GM10847 (cell line): ENCODE results near the gene GUCY2C.

Source experiments
- POLR2A ChIP-seq: IDR thresholded peaks from 2 replicates; pipeline ENCODE4 v1.6.1; 2011; ENCODE audit not compliant: insufficient read length; ENCODE audit errors: extremely low read depth

Gene GUCY2C

DNA sequence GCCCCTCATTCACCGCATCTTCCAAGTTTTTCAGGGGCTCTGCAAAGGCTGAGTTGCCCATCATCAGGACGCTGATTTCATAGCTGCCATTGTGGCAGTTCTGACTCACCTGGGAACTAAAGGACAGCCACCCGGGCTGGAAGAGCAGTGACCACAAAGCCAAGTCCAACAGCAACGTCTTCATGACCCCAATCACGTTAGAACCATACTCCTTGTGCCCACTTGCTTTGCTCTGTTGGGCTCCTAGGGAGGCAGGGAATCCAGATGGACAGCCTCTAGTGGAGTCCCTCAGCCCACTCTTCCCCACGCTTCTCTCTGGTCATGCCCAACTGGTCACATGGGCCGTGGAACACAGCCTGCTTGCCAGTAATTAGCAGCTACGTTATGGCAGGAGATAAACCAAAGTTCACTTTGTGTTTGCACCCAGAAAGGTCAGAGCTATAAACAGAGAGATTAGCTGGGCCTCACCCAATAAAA is at the start of gene GUCY2C:
GUCY2C (minus strand) TSS at position 335 of the 477 bp plus-strand sequence; CDS start at position 184, 151 bp downstream.
- TF ChIP-seq POLR2A, result no peak

- TF ChIP-seq POLR2A, result no peak
These were observed 46.7 kb upstream of the GUCY2C start for GRCh38 chr12:14743061-14743460.

DNA sequence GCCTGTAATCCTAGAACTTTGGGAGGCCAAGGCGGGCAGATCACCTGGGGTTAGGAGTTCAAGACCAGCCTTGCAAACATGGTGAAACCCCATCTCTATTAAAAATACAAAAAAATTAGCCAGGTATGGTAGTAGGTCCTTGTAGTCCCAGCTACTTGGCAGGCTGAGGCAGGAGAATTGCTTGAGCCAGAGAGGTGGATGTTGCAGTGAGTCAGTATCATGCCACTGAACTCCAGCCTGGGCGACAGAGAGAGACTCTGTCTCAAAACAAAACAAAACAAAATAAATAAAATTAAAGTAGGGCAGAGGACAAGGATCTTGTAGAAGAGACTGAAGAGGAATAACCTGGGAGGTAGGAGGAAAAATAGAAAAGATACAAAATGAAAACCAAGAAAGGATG is 45.5 kb upstream of the GUCY2C start:
- TF ChIP-seq POLR2A, result no peak

- no peak for TF ChIP-seq POLR2A
These were observed 44.8 kb upstream of the GUCY2C start for GRCh38 chr12:14741153-14741552.

DNA sequence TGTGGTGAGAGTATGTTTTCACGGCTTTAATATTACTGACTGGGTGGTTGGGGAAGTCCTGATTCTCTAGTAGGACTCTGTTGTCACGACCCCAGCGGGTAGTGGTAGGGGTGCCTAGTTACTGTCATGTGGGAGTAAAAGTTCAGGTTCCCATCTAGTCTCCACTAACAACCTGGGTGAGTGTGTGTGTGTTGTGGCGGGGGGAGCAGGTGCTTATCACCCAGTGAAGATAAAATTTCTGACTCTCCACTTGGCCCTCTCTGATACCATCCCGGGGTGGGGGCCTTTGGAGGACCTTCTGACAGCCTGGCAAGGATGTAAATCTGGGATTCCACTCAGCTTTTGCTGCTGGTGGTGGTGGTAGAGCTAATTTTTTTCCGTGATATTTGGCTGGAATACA is 35.4 kb upstream of the GUCY2C start:
- no peak for TF ChIP-seq POLR2A

GRCh38 chr12:14729586-14729985 is 33.2 kb upstream of the GUCY2C start:
- no peak for TF ChIP-seq POLR2A

DNA sequence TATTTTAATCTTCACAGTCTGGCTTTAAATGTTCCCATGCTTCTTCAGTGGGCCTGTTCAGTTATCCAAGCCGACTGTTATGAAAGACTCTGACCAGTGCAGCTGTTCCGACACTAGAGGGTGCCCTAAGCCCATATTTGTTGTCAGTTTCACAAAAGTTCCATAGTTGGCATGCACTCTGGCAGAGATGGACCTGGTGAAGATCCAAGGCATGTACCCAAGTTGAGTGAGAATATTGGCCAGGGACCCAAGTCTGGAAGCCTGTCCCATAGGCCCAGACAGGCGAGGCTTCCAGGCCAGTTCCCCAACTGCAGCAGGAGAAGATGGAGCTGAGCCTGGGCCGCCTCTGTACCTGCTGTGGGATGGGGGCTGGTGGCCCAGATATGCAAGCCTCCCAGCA is 27.4 kb upstream of the GUCY2C start:
- no peak for TF ChIP-seq POLR2A

DNA sequence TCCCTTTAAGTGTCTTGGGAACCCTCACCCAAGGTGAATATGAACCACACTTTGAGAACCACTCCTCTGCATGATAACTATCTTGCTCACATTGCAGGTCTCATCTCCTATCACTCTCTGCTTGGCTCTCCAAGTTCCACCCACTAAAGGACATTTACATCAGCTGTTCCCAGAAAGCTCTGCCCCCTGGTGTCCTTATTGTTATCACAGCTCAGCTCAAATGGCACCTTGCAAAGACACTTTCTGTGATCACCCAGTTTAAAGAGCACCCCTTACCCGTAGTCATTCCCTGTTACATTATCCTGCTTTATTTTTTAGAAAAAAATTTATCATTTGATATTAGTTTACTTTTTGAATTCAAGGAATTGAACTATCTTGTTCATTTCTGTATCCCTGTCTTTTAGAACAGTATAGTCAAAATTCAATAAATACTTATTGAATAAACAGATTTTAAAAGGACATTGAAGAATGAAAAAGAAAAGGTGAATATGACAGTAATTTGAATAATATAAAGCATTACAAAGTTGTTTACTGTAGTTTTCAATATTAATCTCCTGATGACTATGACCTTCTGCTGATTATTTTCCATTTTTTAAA is 20.5 kb upstream of the GUCY2C start:
- TF ChIP-seq POLR2A, result no peak

- TF ChIP-seq POLR2A, result no peak
These were observed 18.0 kb upstream of the GUCY2C start for GRCh38 chr12:14714437-14714836.

DNA sequence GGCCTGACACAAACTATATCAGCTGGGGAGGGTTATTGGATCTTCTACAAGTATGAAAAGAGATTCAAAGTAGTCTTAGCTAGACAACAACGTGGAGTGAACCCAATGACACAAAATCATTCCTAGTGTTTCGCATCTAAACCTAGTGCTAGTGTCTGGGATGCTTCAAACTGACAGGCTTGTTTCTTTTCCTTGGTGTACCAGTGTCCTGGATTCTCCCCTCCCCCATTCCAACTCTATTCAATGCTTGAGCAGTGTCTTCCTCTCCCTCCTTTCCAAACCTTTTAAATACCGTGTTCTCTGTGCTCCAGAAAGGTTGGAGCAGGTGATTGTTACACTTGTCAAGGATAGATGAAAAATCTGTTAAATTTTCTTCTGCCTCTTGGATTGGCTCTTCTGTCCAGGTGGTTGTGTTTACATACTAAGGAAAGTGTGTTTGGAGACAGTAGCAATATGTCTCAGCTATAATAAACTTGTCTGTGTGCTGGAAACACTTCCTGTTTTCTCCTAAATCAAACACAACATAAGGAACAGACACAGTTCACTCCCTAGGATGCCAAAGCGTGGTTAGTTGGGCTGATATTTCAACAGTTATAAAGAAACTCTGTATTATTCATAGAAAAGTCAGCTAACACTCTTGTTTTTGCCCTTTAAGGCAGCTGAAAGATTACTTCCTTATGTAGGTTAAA is 14.4 kb upstream of the GUCY2C start:
- no peak for TF ChIP-seq POLR2A

DNA sequence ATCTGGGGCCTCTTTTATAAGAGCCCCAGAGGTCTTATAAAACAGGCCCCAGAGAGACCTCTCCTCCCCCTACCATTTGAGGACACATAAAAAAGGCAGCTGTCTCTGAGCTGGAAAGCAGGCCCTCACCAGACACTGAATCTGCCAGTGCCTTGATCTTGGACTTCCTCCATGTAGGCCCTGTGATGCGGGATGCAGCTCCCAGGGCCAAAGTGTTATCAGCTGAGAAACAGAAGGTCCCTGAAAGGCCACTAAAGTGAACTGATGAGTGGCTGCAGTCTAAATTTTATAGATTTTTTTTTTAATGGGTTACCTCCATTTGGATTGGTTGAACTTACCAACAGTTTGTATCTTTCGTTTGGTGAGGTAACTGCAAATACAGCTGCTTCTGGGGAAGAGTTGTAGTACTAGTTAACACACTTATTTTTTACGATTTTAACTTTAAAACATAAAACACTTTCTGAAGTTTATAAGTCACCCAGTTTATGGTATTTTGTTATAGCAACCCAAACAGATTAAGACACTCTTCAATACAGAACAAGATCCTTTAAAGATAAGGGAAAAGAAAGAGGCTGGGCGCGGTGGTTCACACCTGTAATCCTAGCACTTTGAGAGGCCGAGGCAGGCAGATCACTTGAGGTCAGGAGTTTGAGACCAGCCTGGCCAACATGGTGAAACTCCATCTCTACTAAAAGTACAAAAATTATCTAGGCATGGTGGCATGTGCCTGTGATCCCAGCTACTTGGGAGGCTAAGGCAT is 5.6 kb upstream of the GUCY2C start:
- TF ChIP-seq POLR2A, result no peak

GRCh38 chr12:14700935-14701334 is 4.5 kb upstream of the GUCY2C start:
- no peak for TF ChIP-seq POLR2A

GRCh38 chr12:14699923-14700322 is 3.5 kb upstream of the GUCY2C start:
- TF ChIP-seq POLR2A, result no peak

DNA sequence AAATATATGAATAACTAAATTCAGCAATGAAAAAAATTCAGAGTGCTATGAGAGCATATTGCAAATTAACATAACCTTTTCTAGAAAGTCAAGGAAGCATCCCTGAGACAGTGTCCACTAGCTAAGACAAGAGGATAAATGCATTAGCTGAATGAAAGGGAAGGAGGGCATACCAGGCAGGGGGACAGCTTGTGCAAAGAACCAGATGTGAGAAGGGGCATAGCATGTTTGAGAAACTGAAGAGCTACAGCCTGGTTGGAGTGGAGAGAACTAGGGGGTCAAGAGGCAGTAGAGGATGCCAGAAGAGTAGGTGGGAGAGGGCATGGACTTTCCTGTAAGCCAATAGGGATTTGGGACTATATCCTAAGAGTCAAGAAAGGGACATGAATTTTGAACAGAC is 2.2 kb upstream of the GUCY2C start:
- TF ChIP-seq POLR2A, result no peak

- no peak for TF ChIP-seq POLR2A
These were observed 671 bp downstream of the GUCY2C start for GRCh38 chr12:14695715-14696141.

DNA sequence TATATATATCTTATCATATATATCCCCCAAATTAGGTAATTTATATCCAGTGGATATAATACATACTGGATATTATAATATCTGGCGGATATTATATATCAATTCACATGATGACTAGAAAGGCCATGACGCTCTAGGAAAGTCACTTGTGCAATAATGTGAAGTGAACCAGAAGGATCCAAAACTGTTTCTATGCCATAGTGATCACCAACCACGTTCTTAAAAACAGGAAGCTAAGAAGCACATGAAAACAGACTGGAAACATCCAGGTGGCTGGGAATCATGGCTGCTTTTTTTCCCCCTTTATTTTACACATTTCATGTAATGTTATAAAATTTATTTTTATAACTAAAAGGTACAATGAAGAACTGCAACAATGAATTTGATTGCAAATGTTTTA is 1.4 kb downstream of the GUCY2C start:
- TF ChIP-seq POLR2A, result no peak
